NCI-H2196 treated with DMSO at 0.1 percent for 48 hours (cell line): ENCODE data around the gene ATXN7.
A peak's percentile ranks its signal among the peaks of the same experiment; 100 is the strongest.

Experiments
- DNase-seq: peaks from one replicate; lab custom pipeline; 2025; ENCODE audit not compliant: unreplicated experiment; lab: John Stamatoyannopoulos, UW

ATXN7 gene

DNA sequence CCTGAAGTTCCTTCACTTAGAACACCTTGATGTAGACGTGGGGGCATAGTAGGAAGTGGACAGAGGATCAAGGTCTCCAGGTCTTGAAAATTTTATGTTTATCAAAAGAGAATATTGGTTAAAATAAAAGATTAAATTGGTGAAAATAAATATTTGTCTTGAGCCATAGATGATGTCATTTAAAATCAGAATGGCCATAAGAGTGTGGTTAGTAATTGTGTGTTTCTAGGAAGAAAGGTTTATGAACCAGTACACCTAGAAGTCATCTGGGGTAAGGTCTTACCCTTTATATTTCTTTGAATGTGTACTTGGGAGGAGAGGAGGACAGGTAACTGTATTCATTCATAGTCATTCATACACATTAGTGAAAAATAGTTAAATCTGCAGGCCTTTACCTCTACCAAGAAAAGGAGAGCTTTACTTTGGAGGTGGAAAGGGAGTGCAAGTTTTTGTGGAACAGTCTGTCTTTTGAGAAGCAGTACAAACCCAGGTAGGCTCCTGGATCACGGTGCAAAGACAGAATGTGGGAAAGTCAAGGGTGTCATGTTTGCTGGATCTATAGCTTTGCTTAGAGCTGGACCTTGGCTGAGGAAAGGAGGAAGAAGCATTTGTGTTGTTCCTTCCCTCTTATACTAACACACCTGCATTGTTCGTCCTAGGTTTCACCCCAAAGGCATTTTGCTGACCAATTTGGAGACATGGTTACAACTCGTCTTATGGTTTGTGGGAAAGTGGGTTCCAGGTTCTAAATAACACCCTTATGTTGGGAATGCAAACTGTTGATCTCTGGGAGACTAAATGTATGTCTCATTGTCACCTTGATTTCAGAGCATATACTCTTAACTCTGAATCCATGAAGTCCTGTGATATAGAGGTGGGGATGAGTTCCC is 42.3 kb downstream of the ATXN7 start:
- no peak for DNase-seq

DNA sequence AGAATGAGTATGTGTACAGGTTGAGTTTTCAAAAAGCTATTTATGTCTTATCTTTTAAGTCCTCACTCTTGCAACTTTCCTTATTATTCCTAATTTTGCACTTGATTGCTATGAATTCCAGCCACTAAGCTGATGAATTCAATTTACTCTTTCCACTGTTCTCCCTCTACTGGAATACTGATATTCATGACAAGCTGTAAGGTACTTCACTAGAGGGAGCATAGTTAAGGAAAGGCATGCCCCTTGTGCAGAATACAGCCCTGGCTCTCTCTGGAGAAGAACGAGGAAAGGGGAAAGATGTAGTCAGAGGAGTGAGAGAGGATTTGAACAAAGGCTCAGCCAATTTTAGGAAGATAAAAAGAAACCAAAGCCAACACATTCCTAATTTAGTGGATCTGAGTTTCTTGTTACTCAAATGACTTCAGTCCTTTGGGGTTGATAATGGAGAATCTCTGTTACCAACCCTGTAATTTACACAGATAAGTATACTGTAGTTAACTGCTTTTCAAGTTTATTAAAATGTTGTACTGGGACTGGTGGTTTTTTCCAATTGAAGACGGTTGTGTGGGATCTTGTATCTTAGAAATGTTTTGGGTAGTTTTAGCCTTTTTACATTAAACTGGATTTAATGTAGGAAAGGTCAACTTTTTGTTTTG is 44.5 kb downstream of the ATXN7 start:
- no peak for DNase-seq

DNA sequence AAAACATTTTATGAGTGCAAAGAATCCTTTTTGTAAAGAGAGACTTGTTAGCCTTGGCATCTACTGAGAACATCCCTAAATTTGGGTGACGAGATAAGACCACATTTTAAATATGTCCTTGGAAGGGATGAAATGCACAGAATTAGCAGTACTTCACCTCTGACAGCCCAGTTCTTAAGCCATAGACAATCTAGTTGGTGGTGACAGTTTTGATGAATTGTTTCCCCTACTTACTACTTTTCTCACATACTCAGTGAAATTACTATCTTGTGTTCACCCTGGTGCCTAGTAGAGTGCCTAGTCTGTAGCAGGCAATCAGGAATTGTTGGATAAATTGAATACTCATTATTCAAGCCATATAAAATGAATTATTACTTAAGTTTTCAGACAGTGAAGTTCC is 45.1 kb downstream of the ATXN7 start:
- no peak for DNase-seq

DNA sequence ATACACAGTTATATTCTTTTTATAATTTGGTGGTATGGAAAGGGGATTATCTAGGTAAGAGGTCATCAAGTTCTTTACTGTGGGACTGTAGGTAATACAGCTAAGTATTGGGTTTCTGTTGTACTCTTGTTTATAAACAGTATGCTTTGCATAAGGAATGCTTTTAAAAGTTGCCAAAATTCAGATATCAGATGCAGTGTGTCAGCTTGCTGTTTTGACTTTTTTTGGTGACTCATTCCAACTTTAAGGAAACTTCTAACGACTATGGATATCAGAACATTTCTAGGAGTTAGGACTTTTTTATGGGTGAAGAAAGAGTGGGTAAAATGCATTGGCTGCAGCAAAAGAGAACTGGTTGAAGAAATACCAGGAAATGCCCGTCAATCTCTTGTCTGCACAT is 45.8 kb downstream of the ATXN7 start:
- DNase-seq = no peak

DNA sequence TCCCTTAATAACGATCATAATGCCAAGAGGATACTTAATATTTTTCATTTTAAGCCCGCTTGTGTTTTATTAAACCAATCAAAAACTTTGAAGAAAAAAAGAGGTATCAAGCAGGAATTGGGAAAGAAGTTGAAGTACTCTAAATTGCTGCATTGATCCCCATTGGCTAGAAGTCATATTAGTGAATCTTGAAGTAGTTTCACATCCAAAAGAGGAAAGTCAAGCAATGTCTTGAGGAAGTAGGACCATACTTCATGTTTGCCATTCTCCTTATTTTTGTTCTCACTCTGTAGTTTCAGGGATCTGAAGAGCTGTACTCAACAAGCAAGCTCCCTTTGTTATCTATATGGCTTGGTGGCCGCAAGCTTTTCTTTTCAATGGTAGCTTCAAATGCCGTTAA is 46.3 kb downstream of the ATXN7 start:
- DNase-seq = no peak

DNA sequence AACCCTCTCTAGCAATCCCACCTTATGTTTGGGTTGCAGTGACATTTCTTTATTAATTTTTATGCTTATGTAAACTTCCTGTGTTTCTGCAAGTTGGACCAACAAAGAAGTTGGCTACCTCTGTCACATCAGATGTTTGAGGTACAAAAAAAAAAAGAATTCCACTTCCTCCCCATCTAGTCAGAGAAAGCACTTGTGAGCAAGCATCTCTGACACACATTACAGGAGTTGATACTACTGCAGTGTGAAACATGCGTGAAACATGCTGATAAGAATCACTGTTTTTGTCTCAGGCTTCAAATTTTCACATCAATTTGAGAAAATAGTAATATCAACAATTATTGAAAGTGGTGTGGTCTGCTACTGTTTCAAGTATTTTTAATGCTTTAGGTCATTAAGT is 47.2 kb downstream of the ATXN7 start:
- no peak for DNase-seq

DNA sequence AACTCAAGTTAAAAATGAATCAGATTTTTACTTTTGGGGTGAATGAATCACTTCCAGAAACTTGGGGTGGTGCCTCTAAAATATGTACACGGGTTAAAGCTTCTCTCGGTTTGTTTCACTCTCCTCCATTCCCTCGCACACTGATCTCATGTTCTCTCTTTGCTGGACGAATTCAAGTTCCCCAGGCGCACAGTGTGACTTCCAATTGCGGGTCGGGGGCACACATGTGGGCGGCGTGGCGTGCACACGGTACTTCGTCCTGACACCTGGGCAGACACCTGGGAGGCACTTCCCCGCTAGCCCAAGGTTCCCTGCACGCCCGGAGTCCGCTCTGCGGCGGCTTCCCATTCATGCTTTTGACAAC is 47.8 kb downstream of the ATXN7 start:
- no peak for DNase-seq

DNA sequence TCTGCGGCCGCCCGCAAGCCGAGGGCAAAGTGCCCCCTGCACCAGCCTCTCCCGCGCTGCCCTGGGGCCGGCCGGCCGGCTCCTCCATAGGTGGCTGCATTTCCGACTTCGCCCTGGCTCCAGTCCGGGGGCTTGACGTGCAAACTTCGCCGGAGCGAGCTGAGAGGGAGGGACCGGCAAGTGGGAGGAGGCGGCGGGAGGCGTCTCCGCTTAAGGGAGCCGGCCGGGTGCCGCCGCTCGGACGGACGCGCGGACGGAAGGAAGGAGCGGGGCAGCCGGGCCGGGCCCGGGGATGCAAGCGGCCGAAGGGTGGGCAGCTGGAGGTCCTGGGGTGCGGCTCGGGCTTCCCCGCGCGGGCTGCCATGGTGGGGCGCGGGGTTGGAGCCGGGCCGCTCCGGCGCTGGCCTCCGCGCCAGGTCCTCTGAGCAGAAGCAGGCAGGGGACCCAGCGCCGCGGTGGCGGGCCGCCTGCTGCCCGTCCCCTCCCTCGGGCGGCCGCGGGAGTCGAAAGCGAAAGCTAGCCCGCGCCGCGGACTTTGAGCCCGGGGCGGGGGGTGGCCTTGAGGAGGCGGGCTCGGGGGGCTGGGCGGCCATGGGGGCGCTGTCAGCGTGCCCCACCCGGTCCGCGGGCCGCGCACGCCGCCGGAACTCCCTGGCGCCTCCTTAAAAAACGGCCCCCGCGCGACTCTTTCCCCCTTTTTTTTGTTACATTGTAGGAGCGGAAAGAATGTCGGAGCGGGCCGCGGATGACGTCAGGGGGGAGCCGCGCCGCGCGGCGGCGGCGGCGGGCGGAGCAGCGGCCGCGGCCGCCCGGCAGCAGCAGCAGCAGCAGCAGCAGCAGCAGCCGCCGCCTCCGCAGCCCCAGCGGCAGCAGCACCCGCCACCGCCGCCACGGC is 48.5 kb downstream of the ATXN7 start, which contains the start of gene SCAANT1:
TSS of gene SCAANT1 (minus strand) at position 511 of the 895 bp plus-strand sequence.
- peak; percentile 59 for DNase-seq

DNA sequence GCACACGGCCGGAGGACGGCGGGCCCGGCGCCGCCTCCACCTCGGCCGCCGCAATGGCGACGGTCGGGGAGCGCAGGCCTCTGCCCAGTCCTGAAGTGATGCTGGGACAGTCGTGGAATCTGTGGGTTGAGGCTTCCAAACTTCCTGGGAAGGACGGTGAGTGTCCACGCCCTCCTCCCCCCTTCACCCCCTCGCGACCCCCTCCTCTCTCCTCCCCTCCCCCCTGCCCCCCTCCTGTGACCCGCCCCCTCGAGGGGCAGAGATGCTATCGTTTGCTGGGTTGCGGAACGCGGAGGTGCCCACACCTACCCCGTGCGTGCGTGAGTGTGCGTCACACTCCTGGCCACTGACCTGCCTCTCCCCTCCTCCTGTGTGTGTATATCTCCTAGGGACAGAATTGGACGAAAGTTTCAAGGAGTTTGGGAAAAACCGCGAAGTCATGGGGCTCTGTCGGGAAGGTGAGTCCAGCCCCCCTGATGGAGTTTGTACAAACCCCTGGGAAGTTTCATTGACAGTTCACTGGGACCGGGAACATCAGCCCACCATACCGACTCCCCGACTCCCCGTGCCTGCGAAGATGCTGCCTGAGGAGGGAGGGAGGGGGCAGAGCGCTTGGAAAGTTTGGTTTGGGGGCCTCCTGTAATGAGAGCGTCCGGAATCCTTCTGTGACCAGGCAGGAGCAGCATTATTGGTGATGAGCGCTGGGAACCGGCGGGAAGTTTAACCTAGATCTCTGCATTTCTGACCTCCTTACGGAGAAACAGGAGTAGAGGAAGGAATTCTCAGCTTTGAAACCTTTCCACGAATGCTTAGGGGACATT is 49.3 kb downstream of the ATXN7 start:
- DNase-seq = no peak

DNA sequence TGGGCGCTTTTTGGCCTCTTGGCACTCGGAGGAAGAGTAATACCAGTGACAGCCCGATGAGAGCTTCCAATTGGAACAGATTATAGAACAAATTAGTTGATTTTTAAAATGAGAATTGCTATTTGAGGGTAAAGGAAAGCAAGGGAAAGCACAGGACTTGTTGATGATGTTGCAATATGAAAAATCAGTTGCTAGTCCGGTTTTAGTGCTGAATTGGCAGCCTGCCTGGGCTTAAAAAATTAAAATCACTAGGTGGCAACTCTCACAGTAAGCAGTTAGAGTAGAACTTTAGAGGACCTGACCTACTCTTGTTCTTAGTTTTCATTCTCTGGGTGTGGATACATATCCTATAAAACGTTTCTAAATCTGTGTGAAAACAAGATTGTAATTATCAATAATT is 50.6 kb downstream of the ATXN7 start:
- no peak for DNase-seq

DNA sequence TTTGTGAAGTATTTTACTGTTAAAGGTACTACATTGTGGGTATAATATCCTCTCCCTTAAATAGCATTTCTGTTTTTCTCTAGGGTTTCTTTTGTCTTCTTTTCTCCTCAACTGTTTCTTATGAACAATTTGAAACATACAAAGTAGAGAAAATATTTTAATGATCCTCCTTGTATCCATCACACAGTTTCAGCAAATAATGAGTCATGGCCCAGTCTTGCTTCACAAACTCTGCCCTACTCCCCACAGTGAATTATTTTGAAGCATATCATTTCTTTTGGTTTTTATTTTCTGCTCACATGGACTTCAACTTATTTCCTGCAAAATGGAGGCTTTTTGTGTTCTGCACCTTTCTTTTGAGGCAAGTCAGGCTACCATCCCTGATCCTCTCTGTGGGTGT is 54.7 kb downstream of the ATXN7 start:
- DNase-seq = no peak

DNA sequence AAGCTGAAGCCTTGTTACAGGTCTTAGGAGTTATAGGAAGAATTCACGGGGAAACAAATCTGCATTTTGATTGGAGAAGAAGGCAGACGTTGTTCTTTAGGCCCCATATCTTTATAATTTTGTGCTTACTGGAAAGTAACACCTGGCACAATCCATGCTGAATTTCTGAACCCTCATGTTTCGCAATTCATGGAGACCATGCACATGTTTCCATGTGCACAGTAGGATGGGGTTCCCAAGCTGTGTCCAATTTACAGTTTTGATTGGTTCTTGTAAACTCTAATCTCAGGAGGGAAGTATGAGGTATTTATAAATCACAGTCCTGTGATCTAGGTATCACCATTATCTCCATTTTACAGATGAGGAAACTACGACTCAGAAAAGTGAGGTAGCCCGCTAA is 56.3 kb downstream of the ATXN7 start:
- DNase-seq = no peak

DNA sequence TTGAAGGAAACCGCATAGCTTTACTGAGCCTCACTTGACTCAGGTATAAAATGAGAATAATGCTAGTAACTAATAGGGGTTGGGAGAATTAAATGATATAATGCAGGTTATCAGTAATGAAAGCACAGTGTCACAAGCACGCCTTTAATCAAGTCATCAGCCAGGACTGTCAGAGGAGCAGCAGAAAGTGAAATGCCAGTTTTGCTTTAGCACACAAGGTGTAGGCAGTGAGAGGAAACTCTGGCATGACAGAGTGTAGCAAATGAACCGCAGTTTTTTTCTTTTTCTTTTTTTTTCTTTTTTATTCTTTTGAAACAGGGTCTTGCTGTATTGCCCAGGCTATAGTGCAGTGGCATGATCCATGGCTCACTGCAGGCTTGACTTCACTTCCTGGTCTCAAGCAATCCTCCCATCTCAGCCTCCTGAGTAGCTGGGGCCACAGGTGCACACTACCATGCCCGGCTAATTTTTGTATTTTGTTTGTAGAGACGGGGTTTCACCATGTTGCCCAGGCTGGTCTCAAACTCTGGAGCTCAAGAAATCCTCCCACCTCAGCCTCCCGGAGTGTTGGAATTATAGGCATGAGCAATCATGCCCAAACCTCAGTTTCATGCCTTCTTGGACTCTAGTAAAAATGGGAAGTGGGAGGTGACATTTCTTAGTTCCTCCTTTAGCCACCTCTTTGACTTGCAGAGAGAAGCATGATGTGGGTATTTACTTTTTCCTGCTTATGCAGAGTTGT is 58.2 kb downstream of the ATXN7 start:
- no peak for DNase-seq

DNA sequence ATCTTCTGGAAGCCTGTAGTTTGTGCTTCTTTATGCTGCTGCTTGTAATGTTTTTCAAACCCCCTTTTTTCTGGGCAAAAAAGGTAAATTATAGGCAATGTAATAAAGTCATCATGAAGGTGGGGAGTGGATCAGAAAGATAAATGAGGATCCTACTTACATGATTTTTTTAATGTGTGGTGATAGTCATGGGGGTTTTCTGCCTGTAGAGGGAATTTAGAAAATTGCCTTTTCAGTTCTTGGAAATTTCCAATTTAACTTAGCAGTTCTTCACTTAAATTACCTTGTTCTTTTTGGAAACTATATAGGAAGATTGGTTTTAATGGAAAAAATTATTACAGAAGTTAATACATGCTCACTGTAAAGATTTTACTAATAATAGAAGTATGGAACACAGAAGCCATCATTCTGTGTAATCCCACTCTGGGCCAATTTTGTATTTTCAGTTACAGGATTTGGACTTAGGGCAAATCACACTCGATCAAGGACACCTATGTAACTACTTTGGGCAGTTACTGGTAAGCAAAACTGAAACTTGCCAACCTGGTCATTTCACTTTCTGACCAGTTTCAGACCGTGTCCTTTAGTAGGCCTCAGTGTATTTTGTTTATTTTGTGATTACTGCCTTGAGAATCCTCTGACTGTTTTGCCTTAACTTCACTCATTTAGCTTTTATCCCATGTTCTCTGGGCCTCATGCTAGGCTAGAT is 59.0 kb downstream of the ATXN7 start:
- no peak for DNase-seq

DNA sequence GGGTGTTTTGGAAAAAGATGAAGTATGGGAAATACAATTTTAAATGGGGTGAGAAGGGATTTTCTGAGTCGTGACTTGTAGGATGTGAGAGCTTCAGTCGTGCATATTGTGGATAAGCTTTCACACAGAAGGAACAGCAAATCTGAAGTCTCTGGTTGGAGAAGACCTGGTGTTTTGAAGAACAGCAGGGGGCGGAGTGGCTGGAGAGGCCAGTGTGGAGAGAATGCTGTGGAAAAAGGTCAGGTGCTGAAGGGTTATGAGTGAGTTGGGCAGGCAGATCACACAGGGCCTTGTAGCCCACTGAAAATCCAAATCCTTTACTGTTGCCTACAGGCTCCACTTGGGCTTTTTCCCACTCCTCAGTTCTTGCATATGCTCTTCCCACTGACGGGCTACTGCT is 62.6 kb downstream of the ATXN7 start:
- no peak for DNase-seq

DNA sequence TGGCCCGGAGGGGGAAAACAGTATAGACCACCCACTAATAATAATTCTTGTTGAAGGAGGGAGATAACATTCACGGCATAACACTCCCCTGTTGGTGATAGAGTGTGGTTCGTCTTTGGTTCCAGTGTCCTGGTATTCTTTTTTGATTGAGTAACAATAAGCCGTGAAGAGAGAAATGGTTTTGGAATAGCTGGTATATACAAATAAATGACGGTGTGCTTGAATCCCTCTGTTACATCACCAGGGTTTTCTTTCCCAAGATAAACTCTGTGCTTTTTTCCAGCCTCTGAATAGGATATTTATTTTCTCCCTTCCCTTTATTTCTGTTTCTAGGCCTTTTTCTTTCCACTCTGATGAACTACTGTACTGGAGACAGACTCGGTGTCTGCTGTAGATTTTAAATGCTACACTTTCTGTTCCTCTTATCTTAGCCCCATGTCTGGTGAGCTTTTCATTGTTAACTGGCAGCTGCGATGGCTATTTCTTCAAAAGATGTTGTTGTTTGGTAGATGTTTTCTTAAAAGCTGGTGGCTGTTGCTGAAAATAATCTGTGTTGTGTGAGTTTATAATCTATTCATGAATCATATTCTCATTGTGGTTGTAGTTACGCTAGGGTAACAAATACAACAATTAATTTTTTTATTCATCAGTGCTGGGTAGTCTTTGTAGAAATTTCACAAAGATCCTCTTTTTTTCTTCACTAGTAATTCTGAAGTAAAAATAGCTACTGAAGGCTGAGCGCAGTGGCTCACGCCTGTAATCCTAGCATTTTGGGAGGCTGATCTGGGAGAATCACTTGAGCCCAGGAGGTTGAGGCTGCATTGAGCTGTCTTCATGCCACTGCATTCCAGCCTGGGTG is 64.0 kb downstream of the ATXN7 start:
- no peak for DNase-seq

DNA sequence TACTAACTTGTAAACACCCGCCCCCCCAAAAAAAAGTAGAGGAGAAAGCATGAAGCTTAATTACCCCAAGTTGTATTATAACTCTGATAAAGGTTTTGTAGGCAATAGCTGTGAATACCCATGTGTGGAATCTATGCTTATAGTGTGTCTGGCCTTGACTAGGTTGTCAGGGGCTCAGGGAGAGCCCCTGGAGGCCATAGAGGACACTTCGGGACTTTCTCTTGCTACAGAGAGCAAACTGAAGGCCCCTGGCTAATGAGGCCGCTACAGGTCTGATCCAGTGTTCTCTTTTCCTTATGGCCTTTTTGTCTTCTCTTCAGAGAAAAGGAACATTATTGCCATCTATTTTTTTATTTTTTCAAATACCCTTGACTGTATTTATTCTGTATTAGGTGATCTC is 67.6 kb downstream of the ATXN7 start:
- no peak for DNase-seq

DNA sequence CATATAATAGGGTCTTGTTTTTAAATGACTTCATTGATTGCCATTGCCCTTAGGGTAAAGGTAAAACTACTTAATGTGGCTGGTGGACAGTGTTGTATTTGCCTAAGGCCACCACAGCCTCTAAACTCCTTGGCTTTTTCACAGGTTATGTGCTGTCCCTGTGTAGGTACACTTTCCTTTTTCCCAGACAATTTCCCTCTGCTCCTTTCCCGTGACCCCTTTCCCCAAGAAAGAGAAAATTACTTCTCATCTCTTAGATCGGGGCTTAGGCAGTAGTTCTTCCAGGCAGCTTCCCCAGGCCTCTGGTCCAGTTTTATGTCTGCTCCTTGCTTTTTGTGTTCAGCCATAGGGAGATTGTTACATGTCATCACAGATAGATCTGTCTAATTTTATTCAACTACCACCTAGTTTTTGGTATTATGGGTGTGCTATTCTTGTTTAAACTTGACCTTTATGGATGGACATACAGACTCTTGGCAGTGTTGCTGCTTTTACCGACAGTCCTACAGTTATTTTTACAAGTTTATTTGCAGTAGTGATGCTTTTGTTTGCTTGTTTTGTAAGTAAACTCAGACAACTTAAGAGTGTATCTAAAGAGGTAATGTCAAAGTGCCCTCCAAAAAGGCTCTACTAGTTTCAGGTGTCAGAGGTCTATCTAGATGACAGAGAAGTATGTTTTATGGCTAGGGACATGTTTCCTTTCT is 69.0 kb downstream of the ATXN7 start:
- DNase-seq = no peak
